GM12872 (cell line): ENCODE results near the gene PCNX1.

Experiments
- CTCF ChIP-seq: IDR thresholded peaks from 3 replicates; pipeline ENCODE4 v1.5.1; 2011; ENCODE audit warnings: low read depth, mild to moderate bottlenecking, low read length, moderate library complexity; ENCODE audit not compliant: insufficient read depth

PCNX1 gene

GRCh38 chr14:70879448-70879847 is 27.8 kb upstream of the PCNX1 start:
- TF ChIP-seq CTCF = no peak

- no peak for TF ChIP-seq CTCF
Measured at GRCh38 chr14:70881549-70882177, 25.6 kb upstream of the PCNX1 start.

GRCh38 chr14:70882776-70883492 is 24.3 kb upstream of the PCNX1 start:
- TF ChIP-seq CTCF = no peak

GRCh38 chr14:70884595-70885342 is 22.5 kb upstream of the PCNX1 start:
- TF ChIP-seq CTCF = no peak

- TF ChIP-seq CTCF = no peak
Measured at GRCh38 chr14:70885343-70886022, 21.8 kb upstream of the PCNX1 start.

GRCh38 chr14:70886421-70887206 is 20.6 kb upstream of the PCNX1 start:
- no peak for TF ChIP-seq CTCF
